GM19035 (cell line): ENCODE results near the gene AKR1A1.
A peak's percentile ranks its signal among the peaks of the same experiment; 100 is the strongest.
"Not testable (repeated sequence)": the region's sequence is repeated elsewhere in the genome, so short reads cannot be mapped to it uniquely, and the experiment has no call there.

Experiments
- ATAC-seq: cut with Tn5 transposase; IDR thresholded peaks from one replicate; pipeline ENCODE4 v1.9.1; 2021; ENCODE audit not compliant: unreplicated experiment

The AKR1A1 gene

DNA sequence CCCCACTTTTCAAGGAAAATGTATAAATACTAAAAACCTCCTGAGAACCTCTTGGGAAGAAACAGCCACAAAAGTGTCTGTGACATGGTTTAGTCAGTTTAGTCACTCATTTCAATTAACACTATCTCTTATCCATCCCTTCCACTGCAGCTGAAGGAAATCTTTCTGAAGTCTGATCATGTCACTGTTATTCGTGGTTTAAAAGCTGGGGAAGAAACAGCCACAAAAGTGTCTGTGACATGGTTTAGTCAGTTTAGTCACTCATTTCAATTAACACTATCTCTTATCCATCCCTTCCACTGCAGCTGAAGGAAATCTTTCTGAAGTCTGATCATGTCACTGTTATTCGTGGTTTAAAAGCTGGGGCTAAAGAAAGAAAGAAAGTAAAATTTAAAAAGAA lies 27.1 kb upstream of the AKR1A1 start:
- not testable (repeated sequence) for ATAC-seq

- not testable (repeated sequence) for ATAC-seq
These were observed 26.7 kb upstream of the AKR1A1 start for GRCh38 chr1:45523975-45524374.

DNA sequence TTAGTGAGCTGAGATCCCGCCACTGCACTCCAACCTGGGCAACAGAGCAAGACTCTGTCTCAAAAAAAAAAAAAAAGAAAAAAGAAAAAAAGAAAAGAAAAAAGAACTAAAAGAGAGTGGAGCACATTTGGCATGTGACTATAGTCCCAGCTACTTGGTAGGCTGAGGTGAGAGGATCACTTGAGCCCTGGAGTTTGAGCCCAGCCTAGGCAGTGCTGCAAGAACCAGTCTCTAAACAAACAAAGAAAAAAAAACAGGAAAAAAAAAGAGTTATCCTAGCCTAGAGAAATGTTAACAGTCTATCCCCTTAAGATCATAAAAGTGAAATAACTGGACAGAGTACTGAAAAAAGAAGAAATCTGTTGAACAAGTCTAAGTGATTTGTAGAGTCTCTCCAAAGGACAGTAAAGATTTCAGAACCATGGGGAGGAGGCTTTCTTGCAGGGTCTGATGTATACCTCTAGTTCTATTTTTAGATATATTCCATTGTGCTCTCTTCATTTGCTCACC lies 24.4 kb upstream of the AKR1A1 start:
- no peak for ATAC-seq

DNA sequence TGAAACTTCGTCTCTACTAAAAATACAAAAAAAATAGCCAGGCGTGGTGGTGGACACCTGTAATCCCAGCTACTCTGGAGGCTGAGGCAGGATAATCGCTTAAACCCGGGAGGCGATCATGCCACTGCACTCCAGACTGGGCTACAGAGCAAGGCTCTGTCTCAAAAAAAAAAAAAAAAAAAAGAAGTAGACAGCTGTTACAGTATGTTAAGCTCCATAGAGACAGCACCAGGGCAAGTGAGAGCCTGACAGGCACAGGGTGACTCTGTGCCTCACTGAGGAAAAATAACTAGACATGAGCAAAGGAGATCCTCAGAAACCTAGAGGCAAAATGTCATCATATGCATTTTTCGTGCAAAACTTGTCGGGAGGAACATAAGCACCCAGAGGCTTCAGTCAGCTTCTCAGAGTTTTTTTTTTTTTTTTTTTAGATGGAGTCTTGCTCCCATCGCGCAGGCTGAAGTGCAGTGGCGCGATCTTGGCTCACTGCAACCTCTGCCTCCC lies 19.9 kb upstream of the AKR1A1 start:
- ATAC-seq: no peak

GRCh38 chr1:45531873-45532272 lies 18.8 kb upstream of the AKR1A1 start:
- ATAC-seq: no peak

GRCh38 chr1:45535988-45536766 lies 14.4 kb upstream of the AKR1A1 start:
- no peak for ATAC-seq

GRCh38 chr1:45536886-45537285 lies 13.7 kb upstream of the AKR1A1 start:
- ATAC-seq: no peak

DNA sequence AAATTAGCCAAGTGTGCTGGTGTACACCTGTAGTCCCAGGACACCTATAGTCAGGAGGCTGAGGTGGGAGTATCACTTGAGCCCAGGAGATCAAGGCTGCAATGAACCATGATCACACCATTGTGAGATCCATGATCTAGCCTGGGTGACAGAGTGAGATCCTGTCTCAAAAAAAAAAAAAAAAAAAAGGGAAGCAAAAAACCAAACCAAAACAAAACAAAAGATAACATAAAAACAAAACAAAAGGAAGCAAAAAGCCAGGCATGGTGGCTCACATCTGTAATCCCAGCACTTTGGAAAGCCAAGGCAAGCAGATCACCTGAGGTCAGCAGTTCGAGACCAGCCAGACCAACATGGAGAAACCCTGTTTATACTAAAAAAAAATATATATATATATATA lies 9.4 kb upstream of the AKR1A1 start:
- ATAC-seq: no peak

- no peak for ATAC-seq
These were observed 8.0 kb upstream of the AKR1A1 start for GRCh38 chr1:45542591-45542990.

- ATAC-seq: no peak
These were observed 6.8 kb upstream of the AKR1A1 start for GRCh38 chr1:45543581-45544417.

DNA sequence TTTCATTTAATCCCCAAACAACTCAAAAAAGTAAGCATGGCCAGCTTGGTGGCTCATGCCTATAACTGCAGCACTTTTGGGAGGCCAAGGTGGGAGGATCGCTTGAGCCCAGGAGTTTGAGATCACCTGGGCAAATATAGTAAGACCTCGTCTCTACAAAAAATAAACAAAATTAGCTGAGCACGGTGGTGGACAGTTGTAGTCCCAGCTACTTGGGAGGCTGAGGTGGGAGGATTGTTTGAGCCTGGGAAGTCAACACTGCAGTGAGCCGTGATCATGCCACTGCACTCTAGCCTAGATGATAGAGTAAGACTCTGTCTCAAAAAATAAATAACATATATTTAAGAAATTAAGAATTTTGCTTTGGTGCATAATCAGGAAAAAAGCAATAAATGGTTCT lies 6.1 kb upstream of the AKR1A1 start:
- ATAC-seq: no peak

DNA sequence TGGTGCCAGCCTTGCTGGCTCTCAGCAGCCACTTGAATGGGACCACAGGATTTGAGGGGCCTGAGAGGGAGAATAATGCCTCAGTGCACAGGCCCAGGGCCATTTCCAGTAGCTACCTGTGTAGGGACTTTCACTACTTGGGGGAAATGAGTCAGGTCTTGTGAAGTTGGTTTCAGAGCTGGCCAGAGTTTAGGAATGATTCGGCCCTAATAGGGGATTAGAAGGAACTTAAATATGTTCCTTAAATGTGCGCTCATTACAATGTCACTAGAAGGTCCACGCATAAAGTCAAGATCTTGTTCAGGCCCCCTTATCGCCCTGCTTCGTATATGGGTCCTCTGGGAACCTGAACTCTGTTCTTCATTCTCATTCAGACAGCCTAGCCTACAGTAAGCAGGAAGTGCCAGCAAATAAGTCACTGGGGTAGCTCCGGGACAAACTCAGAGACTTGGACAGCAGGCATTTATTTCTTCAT lies 5.6 kb upstream of the AKR1A1 start:
- peak; percentile 52 for ATAC-seq

GRCh38 chr1:45545553-45546310 lies 4.9 kb upstream of the AKR1A1 start:
- no peak for ATAC-seq

DNA sequence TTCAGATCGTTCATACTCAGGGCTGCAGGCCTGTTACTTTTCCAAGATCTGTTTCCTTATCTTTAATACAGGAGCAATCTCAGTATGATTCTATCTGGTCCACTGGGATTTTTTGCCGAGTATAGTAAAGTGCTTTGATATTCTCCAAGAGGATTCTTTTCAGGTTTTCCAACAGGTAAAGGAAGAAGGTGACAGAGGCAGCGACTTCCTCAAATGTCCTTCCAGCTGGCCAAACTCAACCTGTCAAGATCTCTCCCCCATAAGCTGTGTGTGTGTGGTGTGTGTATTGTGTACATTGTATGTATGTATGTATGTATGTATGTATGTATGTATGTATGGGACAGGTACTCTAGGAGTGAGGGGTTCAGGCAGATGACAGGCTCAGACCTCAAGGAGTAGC lies 1.1 kb downstream of the AKR1A1 start:
- ATAC-seq: no peak

GRCh38 chr1:45552331-45552730 lies 1.7 kb downstream of the AKR1A1 start:
- ATAC-seq: no peak

DNA sequence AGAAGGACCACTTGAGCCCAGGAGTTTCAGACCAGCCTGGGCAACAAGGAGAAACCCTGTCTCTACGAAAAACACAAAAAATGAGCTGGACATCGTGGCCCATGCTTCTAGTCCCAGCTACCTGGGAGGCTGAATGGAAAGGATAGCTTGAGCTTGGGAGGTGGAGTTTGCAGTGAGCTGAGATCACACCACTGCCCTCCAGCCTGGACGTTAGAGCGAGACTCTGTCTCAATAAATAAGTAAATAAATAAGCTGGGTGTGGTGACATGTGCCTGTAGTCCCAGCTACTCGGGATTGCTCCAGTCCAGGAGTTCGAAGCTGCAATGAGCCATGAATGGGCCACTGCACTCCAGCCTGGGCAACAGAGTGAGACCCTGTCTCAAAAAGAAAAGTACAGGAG lies 3.6 kb downstream of the AKR1A1 start:
- no peak for ATAC-seq

- ATAC-seq: no peak
These were observed 6.9 kb downstream of the AKR1A1 start for GRCh38 chr1:45557422-45557944.

DNA sequence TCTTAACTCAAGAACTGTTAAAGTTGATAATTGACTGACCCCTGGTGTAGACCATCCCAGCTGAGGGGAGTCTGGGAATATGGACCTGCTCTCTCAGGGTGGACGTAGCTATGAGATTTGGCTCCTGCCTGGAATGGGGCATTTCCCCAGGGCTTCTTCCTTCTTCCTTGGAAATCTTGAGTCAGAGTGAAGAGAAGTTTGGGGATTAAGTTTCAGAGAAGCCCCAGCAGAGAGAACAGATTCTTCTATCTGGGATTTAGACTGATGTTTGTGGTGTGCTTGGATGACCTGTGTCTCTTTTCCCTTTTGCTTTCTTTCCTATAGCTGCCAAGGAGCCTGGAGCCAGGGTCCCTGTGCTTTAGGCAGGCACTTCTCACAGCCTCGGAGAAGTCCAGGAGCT lies 13.2 kb downstream of the AKR1A1 start:
- no peak for ATAC-seq

- no peak for ATAC-seq
These were observed 16.1 kb downstream of the AKR1A1 start for GRCh38 chr1:45566722-45567121.

- ATAC-seq: no peak
These were observed 17.3 kb downstream of the AKR1A1 start for GRCh38 chr1:45567911-45568310.

- ATAC-seq: no peak
These were observed 17.8 kb downstream of the AKR1A1 start for GRCh38 chr1:45568421-45568820.
